Measurements from ENCODE around the gene TRIM2. TPM values are rescaled to one million over a fixed set of nuclear protein-coding genes. Genes with fewer than 3 reads are reported as not detected.

Gene TRIM2
- total RNA-seq, 1 donor from 2014 or later: 120 TPM

GRCh38 chr4:153249199-153250041, 45.2 kb downstream of the TRIM2 start:
- Mint-ChIP-seq H3K27ac (ENCODE audit: unreplicated experiment) (peak overlapping the region; percentile 98), H3K4me1 (ENCODE audit: low read depth, unreplicated experiment) (peaks cover 28% of the 10 kb centered on the region), H3K27me3 (ENCODE audit: unreplicated experiment) (peaks cover 4% of the 10 kb centered on the region), H3K9me3 (ENCODE audit: unreplicated experiment) (peaks cover 6% of the 10 kb centered on the region), H3K36me3 (ENCODE audit: unreplicated experiment) (no peaks in the 10 kb centered on the region), H3K4me3 (ENCODE audit: unreplicated experiment) (peak overlapping the region; percentile 90)
- TF ChIP-seq CTCF (IDR thresholded peaks at IDR 0.05; ENCODE audit: partially characterized antibody, unreplicated experiment): no peak
- DNase-seq: peak; percentile 91

DNA sequence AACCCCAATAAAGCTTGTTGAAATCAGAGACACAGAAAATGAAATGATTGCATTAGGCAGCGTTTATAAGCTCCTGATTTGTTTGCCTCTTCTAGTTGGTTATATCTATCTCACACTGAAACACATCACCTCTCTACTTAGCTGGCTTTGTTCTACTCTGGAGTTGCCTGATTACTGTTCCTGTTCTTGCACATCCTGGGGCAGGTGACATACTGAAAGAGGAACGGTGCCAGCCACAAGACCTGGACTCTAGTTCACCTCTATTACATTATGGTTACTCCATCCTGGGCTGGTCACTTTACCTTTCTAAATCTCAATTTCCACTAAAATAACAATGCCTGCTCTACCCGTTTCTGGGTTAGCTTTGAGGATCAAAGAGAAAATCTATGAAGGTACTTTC, 47.9 kb downstream of the TRIM2 start:
- DNase-seq: no peak
- no peaks in the 10 kb centered on the region for H3K36me3 Mint-ChIP-seq (ENCODE audit: unreplicated experiment)
- TF ChIP-seq CTCF (IDR thresholded peaks at IDR 0.05; ENCODE audit: partially characterized antibody, unreplicated experiment): no peak
- no peak overlapping the region for H3K27ac Mint-ChIP-seq (ENCODE audit: unreplicated experiment)
- H3K4me3 Mint-ChIP-seq (ENCODE audit: unreplicated experiment): no peak overlapping the region
- H3K9me3 Mint-ChIP-seq (ENCODE audit: unreplicated experiment): peaks cover 5% of the 10 kb centered on the region
- peaks cover 27% of the 10 kb centered on the region for H3K4me1 Mint-ChIP-seq (ENCODE audit: low read depth, unreplicated experiment)
- peaks cover 3% of the 10 kb centered on the region for H3K27me3 Mint-ChIP-seq (ENCODE audit: unreplicated experiment)

GRCh38 chr4:153255233-153255632, 51.0 kb downstream of the TRIM2 start:
- Mint-ChIP-seq H3K4me1 (ENCODE audit: low read depth, unreplicated experiment) (peaks cover 19% of the 10 kb centered on the region), H3K27me3 (ENCODE audit: unreplicated experiment) (peaks cover 6% of the 10 kb centered on the region), H3K4me3 (ENCODE audit: unreplicated experiment) (peak overlapping the region; percentile 6), H3K9me3 (ENCODE audit: unreplicated experiment) (no peaks in the 10 kb centered on the region), H3K27ac (ENCODE audit: unreplicated experiment) (peak overlapping the region; percentile 76), H3K36me3 (ENCODE audit: unreplicated experiment) (no peaks in the 10 kb centered on the region)
- TF ChIP-seq CTCF (IDR thresholded peaks at IDR 0.05; ENCODE audit: partially characterized antibody, unreplicated experiment): no peak
- DNase-seq: no peak

DNA sequence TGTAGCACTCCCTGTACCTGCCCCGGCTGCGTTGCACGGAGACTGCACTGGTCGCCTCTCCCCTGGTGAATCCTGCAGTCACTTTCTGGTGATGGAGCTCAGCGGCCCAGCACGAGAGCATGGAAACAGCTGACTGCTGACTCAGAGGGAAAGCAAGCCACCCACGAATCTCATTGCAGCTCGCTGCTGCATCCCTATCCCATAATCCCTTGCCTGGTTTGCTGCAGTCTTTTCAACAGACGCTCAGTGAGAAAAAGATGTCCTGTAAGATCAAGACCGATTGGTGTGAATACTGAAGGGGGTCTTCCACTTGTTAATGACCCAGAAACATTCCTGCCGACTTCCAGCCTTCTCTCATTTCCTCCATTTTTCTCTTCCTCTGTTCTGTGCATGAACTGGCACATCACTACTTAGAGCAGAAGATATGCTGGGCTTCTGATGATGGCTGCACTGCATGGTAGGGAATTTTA, 52.9 kb downstream of the TRIM2 start:
- no peak overlapping the region for H3K27ac Mint-ChIP-seq (ENCODE audit: unreplicated experiment)
- no peaks in the 10 kb centered on the region for H3K36me3 Mint-ChIP-seq (ENCODE audit: unreplicated experiment)
- H3K27me3 Mint-ChIP-seq (ENCODE audit: unreplicated experiment): peaks cover 6% of the 10 kb centered on the region
- no peak overlapping the region for H3K4me3 Mint-ChIP-seq (ENCODE audit: unreplicated experiment)
- no peaks in the 10 kb centered on the region for H3K9me3 Mint-ChIP-seq (ENCODE audit: unreplicated experiment)
- TF ChIP-seq CTCF (IDR thresholded peaks at IDR 0.05; ENCODE audit: partially characterized antibody, unreplicated experiment): no peak
- DNase-seq: peak; percentile 63
- H3K4me1 Mint-ChIP-seq (ENCODE audit: low read depth, unreplicated experiment): peaks cover 17% of the 10 kb centered on the region

DNA sequence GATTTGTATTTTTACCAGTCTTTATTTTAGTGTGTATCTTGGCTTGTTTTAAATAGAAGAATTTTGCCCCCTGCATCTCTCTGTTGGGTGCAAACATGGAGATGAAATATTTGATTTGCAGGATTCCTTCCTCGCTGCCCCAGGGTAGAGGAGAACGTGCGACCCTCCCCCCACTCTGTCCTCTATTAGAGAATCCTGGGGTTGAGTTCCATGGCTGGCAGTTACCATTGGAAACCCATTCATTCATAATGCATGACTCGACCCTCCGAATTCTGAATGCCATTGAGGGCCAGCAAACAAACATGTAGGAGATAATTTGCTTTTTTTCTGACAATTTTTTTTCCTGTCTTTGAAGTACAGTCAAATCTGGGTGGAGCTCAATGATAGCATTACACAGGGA, 53.7 kb downstream of the TRIM2 start:
- Mint-ChIP-seq H3K27me3 (ENCODE audit: unreplicated experiment) (peaks cover 4% of the 10 kb centered on the region), H3K27ac (ENCODE audit: unreplicated experiment) (no peak overlapping the region), H3K36me3 (ENCODE audit: unreplicated experiment) (no peaks in the 10 kb centered on the region), H3K4me1 (ENCODE audit: low read depth, unreplicated experiment) (peaks cover 17% of the 10 kb centered on the region), H3K4me3 (ENCODE audit: unreplicated experiment) (no peak overlapping the region), H3K9me3 (ENCODE audit: unreplicated experiment) (no peaks in the 10 kb centered on the region)
- DNase-seq: peak; percentile 54
- no peak for TF ChIP-seq CTCF (IDR thresholded peaks at IDR 0.05; ENCODE audit: partially characterized antibody, unreplicated experiment)

Data from glutamatergic neuron (in vitro differentiated cells).